Measurements from ENCODE around the gene FAM78A.

The FAM78A gene

GRCh38 chr9:131276094-131276888 is at the start of gene FAM78A:
Gene FAM78A (minus strand): TSS chr9:131276510. CDS start chr9:131276179, 331 bp downstream.
- in situ Hi-C loops (cut with HindIII; ENCODE audit: low sequenced_read_pairs), result no loop called here

GRCh38 chr9:131324736-131325679 is 48.7 kb upstream of the FAM78A start:
- in situ Hi-C loops (cut with HindIII; ENCODE audit: low sequenced_read_pairs), result no loop called here

- in situ Hi-C loops (cut with HindIII; ENCODE audit: low sequenced_read_pairs), result no loop called here
These were observed 47.3 kb upstream of the FAM78A start for GRCh38 chr9:131323629-131324028.

GRCh38 chr9:131320031-131320685 is 43.8 kb upstream of the FAM78A start:
- in situ Hi-C loops (cut with HindIII; ENCODE audit: low sequenced_read_pairs), result no loop called here

- in situ Hi-C loops (cut with HindIII; ENCODE audit: low sequenced_read_pairs), result no loop called here
These were observed 43.2 kb upstream of the FAM78A start for GRCh38 chr9:131319486-131319885.

GRCh38 chr9:131318231-131319085 is 42.1 kb upstream of the FAM78A start:
- in situ Hi-C loops (cut with HindIII; ENCODE audit: low sequenced_read_pairs), result no loop called here

- in situ Hi-C loops (cut with HindIII; ENCODE audit: low sequenced_read_pairs), result no loop called here
These were observed 36.8 kb upstream of the FAM78A start for GRCh38 chr9:131312822-131313770.

- in situ Hi-C loops (cut with HindIII; ENCODE audit: low sequenced_read_pairs), result no loop called here
These were observed 35.9 kb upstream of the FAM78A start for GRCh38 chr9:131312246-131312645.

GRCh38 chr9:131310833-131311554 is 34.7 kb upstream of the FAM78A start:
- in situ Hi-C loops (cut with HindIII; ENCODE audit: low sequenced_read_pairs), result no loop called here

- in situ Hi-C loops (cut with HindIII; ENCODE audit: low sequenced_read_pairs), result no loop called here
These were observed 33.4 kb upstream of the FAM78A start for GRCh38 chr9:131309530-131310276.

GRCh38 chr9:131308906-131309529 is 32.7 kb upstream of the FAM78A start:
- in situ Hi-C loops (cut with HindIII; ENCODE audit: low sequenced_read_pairs), result no loop called here

- in situ Hi-C loops (cut with HindIII; ENCODE audit: low sequenced_read_pairs), result no loop called here
These were observed 32.1 kb upstream of the FAM78A start for GRCh38 chr9:131308452-131308851.

GRCh38 chr9:131307974-131308373 is 31.7 kb upstream of the FAM78A start:
- in situ Hi-C loops (cut with HindIII; ENCODE audit: low sequenced_read_pairs), result no loop called here

- in situ Hi-C loops (cut with HindIII; ENCODE audit: low sequenced_read_pairs), result no loop called here
These were observed 30.2 kb upstream of the FAM78A start for GRCh38 chr9:131306397-131307004.

GRCh38 chr9:131304676-131305355 is 28.5 kb upstream of the FAM78A start:
- in situ Hi-C loops (cut with HindIII; ENCODE audit: low sequenced_read_pairs), result no loop called here

All from endothelial cell of hepatic sinusoid (primary cell).